NCI-H2029 treated with DMSO at 0.1 percent for 48 hours (cell line): ENCODE results near the gene S100A5.

Source experiments
- DNase-seq: peaks from one replicate; lab custom pipeline; 2025; lab: John Stamatoyannopoulos, UW

Gene S100A5

GRCh38 chr1:153546796-153547559, 6.2 kb upstream of the S100A5 start:
- no peak for DNase-seq

GRCh38 chr1:153546371-153546770, 5.6 kb upstream of the S100A5 start:
- DNase-seq = no peak

DNA sequence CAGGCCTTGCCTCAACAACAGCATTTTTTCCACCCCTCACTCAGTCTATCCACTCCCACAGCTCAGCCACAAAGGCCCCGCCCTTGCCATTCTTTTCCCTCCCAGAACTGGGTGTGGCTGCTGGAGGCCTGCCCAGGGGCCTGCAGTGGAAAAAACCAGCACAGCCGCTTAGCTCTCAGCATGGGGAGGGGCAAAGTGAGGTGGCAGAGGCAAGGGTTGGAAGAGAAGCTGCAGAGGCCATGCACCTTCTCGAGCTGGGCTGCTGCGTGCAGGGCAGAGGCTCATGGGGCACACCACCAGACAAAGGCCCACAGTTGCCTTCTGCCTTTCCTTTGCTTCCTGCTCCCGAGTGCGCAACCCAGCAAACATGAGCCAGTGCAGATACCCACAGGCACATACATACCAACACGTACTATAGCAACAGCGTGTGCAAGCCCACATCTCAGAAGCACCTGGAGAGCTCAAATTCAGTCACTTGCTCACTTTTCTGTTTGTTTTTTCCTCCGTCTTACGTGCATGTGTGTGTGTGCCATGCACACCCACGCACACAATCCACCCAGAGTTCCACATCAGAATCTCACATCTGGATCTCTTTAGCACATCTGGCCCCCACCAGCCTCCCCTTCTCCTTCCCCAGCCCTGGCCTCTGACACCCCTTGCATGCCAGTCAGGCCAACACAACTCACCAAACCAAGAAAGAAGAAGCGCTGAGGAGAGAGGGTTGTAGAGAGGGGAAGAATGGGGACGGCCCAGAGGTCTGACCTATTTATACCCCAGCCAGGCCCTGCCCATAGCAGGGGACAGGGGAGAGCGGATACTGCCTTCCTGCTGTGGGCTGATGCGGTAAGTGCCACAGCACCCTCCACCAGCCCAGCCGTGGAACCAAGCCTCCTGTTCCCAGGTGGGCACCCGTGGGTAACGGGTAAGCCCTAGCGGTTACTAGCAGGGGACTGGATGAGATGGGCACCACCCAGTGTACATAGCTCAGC, 4.6 kb upstream of the S100A5 start, which contains the start of gene S100A4:
S100A4 (minus strand) TSS at position 740 of the 989 bp plus-strand sequence. CDS start 1,012 bp downstream, outside the sequence.
- peak; percentile 44 for DNase-seq

- no peak for DNase-seq
Observed at GRCh38 chr1:153544453-153545066, 3.8 kb upstream of the S100A5 start.

DNA sequence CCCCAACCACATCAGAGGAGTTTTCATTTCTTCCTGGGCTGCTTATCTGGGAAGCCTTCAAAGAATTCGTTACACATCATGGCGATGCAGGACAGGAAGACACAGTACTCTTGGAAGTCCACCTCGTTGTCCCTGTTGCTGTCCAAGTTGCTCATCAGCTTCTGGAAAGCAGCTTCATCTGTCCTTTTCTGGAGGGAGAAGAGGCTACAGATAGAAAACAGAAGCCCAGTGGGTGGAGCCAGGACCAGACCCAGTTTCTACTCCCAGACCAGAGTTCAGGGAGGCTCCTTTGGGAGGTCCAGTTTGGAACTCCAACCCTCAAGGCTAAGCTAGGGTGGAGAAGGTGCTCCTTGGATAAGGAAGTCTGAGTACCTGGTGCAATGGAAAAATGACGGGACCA, 3.0 kb upstream of the S100A5 start:
- DNase-seq = no peak

DNA sequence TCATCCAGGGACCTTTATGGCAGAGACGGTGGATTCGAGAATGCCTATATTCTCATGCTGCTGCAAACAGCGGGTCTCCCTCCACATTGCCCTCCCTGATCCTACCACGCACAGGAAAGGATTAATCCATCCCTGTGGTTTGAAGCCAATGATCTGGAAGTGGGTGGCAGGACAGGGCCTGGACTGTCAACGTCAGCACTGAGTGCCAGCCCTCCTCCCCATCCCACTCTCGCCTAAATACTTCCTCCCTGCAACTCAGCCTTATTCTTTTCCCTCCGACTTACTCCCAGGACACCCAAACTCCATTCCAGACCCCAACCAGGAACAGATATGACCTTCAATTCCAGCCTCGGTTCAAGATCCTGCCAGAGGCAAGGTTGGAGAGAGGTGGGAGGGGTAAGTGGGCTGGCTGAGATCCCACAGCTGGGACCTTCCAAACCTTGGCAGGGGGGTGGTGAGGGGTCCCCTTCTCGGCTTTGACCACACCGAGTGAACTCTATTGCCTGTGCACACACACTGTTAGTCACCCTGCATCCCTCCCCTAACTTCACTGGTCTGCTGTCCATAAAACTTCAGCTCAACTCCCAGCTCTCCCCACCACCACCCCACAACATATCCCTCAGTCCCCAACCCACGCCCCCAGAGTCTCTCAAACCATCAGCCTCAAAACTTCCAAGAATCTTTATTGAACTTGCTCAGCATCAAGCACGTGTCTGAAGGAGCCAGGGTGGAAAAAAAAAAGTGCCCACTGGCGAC, 2.4 kb upstream of the S100A5 start:
- DNase-seq = no peak

DNA sequence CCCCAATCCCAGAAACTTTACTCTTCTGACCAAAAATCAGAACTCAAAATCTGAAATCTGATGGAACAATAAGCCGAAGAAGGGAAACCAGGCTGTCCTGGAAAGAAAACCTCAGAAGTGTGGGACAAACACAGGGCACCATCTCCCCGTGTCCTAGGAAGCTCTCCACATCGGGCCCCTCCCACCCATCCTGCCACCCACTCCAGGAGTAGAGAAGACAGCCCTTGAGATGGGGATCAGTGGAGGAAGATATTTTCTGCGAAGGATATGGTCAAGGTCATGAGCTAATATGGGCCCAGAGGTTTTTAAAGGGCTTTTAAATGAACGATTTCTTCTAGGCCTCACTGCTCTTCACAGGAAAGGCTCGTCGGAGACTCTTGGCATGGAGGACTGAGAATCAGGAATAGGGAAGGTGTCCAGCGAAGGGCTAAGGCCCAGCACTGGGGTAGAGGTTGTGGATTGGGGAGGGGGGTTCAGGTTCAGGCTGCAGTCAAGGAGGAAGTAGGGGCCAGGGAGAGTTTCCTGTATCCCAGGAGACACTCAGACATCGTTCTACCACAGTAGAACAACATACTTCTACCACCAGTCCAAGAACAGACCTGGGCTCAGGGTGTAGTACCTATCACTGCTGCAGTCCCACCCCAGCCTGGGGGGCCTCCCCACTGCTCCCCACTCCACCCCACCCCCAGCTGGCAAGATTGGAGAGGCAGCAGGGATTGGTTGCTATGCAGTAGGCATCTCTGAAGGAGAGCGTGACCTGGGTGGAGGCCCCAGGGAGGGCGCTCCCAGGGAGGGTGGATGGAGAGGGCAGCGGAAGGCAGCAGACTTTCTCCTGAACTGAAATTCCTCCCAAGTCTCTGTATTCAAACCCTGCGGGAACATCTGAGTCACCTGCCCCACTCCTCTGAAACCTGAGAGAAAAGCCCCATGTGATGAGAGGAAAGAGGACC, 1.2 kb upstream of the S100A5 start:
- DNase-seq = no peak

DNA sequence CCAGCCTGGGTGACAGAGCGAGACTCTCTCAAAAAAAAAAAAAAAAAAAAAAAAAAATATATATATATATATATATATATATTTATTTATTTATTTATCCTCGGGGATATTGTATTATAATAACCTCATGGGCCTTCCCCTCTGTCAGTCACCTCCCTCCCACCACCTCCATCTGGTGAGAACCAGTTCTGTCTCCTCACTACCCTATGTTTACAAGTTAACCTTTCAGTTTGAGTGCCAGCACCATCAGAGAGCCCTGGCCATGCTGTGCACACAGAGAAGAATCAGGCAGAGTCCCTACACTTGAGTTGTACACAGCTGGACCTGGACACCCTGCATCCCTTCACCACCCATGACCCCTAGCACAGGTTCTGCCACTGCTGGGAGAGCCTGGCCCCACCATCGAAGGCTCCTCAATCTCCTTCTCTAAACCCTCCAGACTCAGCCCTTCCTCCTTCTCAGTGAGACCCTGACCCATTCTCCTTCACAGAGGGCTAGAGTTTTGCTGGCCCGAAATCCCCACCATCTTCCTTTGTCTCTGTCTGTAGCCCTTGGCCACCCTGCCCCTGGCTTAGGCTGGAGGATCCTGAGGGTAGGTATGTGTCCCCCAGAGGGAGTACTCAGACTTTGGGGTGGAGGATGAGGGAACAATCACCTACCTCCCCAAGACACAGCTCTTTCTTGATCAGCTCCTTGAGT, 1.2 kb downstream of the S100A5 start:
- peak; percentile 11 for DNase-seq

DNA sequence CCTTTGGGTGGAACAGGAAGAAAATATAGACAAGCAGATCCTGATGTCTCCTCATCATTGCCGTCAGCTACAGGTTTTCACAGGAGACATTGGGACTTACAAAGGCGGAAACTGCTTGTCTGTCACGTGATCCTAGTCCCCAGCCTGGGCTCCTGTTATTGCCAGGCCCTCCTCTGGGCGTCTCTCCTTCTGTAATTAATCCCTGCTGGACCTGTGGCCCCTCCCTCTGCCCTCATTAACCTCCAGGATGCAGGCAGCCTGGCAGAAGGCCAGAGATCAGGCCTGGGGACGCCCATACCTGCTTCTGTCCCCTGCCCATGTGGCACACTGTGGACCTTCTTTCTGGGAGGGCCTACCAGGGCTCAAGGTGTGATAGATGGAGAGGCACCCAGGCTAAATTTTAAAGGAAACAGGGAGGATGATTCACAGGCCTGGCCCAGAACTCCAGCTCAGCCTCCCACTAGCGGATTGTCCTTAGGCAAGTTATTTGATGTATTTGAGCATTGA, 2.4 kb downstream of the S100A5 start:
- peak; percentile 49 for DNase-seq

DNA sequence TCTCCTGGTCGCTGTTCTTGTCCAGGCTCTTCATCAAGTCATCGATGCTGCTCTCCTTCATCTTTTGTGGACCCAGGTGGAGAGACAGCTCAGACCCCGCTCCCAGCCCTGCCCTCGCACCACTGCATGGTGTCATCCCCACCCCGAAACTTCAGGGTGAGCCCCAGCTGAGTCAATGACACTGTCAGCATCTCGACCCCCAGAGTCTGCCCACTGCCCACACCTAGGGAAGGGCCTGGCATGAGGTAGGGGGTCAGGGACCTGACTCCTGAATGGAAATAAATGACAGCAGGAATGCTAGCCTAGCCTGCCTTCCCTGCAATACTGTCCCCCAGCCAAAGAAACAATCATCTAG, 3.4 kb downstream of the S100A5 start:
- no peak for DNase-seq

DNA sequence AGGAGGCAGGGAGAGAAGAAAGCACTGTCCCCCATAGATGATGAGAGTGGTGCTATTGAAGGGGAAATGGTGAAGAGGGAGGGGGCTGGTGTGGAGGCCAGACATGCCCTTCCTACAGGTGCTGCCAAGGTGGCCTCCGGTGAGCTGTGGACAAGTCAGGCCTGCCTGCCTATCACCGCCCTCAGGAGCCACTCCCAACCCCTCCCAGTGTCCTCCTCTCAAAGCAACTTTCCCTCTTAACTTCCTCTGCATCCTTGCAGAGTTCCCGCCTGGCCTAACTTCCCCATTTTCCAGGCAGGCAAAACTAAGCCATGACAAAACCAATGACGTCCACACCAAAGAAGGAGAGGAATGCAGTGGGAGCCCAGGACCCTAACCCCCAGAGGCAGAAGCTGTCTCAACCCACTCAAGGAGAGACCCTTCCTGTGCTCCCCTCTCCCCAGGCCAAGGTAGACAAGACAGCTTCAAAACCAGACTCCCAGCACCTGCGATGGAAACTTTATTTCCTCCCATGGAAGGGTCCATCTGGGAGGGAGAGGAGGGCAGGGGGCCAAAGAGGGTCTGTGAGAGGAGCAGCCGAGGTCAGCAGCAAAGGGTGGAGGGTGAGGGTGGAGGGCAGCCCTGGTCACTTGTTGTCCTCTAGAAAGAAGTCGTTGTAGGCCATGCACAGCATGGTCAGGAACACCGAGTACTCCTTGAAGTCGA, 3.9 kb downstream of the S100A5 start:
- DNase-seq = no peak

- no peak for DNase-seq
Observed at GRCh38 chr1:153536012-153536670, 4.6 kb downstream of the S100A5 start.

GRCh38 chr1:153535242-153536011, 5.3 kb downstream of the S100A5 start, which contains the start of gene S100A6:
Gene S100A6, minus strand, starts transcription at chr1:153535991. Its CDS starts 652 bp downstream, at chr1:153535339.
- no peak for DNase-seq

DNA sequence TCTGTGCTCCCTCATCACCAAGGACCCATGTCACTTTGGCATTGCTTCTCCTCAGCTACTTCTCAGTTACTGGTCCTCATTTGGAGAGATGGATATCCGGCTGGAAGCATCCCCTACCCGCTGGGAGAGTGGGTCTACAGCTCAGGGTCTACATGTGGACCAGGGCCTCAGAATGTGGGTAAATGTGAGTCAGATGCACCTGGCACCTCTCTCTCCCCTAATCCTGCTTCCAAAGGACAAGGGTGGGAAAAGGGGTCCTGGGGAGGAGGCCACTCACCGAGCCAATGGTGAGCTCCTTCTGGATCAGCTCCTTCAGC, 5.9 kb downstream of the S100A5 start:
- DNase-seq = no peak

- DNase-seq = no peak
Observed at GRCh38 chr1:153534226-153534924, 6.4 kb downstream of the S100A5 start.

- DNase-seq = no peak
Observed at GRCh38 chr1:153533689-153534201, 7.0 kb downstream of the S100A5 start.
